GM18498 (cell line): Measurements from ENCODE around the gene CMKLR1.

ENCODE experiments used
- ATAC-seq: cut with Tn5 transposase; IDR thresholded peaks from one replicate; pipeline ENCODE4 v1.9.1; 2021; ENCODE audit warnings: mild to moderate bottlenecking, moderate library complexity; ENCODE audit not compliant: unreplicated experiment

CMKLR1 gene

GRCh38 chr12:108238474-108238873 lies 100.6 kb downstream of the CMKLR1 start:
- ATAC-seq = no peak
